Fibroblast of peridontal ligament (primary cell): Measurements from ENCODE around the gene ITSN1.

Experiments
- DNase-seq: peaks from one replicate; pipeline ENCODE4 v3.0.0-alpha.2; 2010; ENCODE audit errors: extremely low read depth

ITSN1 gene

DNA sequence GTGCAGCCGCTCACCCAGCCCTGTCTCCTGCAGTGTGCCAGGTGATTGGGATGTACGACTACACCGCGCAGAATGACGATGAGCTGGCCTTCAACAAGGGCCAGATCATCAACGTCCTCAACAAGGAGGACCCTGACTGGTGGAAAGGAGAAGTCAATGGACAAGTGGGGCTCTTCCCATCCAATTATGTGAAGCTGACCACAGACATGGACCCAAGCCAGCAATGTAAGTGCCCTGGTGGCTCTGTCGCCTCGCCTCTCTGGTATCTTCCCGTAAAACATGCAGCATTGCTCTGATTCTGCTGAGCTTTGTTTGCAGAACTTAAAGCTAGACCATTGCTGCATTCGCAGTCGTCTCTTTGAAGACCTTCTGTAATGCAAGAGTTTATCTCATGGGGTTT, 194.1 kb downstream of the ITSN1 start:
- no peak for DNase-seq

DNA sequence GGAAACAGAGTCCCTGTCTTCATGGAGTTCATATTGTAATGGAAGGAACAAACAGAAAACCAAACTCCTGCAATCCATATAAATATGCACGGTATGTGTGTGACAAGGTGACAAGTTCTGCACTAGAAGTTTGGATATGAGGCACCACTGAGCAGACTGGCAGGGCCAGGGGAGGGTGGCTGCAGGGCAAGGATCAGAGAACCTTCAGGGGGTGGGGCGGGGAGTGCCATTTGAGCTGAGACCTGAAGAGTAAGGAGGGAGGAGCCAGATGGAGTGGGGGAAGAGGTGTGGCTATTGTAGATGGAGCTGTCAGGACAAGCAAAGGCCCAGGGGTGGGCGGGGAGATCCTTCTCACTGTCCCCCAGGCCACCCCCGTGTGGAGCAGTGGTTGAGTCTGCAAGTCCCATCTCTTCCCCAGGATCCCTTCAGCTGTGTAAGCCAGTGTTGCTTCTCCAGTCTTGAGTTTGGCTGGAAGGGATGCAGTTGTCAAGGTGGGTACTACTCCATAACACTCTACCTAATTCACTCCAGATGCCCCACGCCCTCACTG, 196.9 kb downstream of the ITSN1 start:
- no peak for DNase-seq

DNA sequence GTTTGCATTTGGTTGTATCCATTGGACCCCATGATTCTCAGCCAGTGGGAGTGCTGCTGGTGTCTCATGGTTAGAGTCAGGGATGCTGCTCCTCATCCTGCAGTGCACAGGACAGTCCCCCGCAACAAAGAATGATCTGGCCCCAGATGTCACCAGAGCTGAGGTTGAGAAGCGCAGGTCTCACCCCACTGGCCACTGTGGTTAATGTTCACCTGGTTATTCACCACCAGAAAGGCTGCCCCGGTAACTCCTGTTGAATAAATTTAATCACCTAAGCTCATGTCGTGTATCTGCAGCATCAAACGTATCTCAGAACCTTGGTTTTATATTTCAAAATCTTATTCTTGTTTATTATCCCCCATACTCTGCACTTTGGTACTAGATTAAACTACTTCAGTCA, 197.5 kb downstream of the ITSN1 start:
- DNase-seq, result no peak

DNA sequence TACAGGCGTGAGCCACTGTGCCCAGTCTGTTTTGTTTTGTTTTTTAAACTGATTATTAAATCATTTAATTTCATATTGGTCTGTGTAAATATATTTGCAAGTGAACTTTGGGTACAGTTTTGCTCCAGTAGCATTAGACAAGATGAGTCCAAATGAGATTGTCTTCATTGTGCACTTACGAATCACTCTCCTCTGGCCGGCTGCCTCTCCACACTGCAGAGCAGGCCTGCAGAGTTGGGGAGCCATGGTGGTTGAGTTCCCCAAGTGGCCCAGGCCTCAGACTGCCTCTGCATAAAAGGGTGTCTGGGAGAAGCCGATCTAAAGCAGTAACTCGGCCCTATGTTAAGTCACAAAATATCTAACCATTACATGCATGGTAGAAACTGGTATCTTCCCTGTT, 198.5 kb downstream of the ITSN1 start:
- no peak for DNase-seq

DNA sequence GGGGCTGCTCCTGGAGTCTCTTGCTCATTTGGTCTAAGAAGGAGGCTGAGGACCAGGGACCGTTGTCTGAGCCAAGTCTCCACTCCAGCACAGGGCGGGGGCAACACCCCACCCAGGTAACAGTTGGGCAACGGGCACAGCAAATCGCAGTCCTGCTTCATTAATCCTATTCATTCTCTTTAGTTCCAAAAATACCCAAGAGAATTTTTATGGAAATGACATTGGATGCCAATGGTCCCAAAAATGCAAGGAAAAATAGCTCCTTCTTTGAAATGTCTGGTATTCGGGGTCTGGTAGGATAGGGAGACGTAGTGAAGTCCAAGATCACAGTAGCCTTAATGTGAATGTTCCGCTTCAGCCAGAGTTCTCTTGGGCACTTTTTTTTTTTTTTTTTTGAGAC, 199.3 kb downstream of the ITSN1 start:
- no peak for DNase-seq

DNA sequence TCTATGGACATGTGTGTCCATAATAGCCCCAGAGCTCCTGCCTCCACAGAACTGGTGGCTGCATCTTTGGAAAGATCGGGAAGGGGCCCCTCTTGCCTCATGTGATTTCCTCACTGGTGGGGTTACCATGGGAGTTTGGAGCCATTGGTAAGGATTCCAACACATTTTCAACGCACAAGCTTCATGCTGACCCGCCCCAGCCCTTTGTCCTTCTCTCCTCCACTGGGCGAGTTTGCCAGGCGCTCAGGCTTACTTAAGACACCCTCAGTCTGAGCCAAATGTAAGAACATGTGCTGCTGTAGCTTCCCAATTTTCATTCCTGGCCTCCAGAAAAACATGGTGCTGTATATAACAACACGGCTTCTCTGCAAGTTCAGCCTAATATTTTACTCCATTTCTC, 200.9 kb downstream of the ITSN1 start:
- no peak for DNase-seq

DNA sequence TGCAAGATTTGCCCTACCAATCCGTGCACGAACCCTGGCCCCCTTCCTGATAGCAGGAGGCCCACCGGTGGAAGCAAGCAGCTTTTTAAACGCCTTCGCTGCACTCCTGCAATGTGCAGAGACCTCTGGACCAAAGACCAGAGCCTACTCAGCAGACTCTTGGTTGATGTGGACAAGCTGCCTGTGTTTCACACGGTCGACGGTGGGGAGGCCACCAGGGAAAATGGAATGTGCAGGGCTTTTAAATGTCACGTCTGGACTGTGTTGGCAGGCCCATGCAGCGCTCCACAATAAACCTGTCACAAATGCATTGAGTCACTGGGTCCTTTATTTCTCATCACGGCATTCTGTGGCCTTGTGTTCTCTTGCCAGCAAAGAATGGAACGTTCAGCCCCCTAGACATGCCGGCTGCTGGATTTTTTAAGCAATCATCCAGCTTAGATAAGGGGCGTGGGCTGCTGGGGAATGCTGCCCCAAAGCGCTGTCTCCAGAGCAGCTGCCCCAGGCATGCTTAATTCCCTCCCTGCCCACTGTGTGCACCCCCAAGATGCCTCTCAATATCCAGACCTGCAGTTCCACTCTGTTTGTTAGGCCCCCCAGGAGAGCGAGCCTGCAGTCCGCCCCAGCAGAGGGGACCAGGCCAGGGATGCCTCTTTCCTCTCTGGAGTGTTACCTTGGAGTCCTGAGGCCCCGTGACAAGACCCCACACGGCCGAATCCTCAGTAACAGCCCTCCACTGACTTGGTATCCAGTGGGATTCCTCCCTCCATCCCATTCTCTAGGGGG, 202.0 kb downstream of the ITSN1 start:
- DNase-seq, result no peak

DNA sequence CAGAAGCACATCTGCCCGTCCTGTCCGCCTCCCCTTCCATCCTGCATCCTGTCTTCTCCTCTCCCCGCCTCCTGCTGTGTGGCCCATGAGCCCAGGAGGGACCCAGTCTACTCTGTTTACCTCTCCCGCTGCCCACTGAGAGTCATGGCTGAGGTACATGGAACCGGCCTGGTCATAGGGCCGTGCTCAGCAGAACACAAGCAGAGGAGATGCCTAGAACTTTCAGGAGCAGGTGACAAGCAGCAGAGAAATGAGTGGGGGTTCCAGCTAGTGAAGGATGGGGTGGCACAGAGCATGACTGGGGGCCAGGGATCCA, 202.5 kb downstream of the ITSN1 start:
- no peak for DNase-seq

DNA sequence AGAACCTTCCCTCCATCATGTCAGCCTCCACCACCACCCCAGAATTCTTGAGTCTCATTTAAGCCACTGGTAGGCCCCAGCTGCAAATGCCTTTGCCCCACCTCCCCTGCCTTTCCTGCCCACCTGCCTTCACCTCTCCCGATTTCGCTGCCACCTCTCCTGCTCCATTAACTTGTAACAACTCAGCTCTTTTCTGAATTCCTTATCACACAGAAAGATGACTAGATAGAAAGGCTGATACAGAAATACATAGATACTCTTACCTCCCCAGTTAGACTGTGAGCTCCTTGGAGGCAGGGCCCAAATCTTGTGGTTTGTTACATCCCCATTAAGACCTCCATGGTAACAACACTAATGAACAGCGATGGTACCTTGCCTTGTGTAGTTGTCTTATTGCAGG, 203.8 kb downstream of the ITSN1 start:
- DNase-seq, result no peak

DNA sequence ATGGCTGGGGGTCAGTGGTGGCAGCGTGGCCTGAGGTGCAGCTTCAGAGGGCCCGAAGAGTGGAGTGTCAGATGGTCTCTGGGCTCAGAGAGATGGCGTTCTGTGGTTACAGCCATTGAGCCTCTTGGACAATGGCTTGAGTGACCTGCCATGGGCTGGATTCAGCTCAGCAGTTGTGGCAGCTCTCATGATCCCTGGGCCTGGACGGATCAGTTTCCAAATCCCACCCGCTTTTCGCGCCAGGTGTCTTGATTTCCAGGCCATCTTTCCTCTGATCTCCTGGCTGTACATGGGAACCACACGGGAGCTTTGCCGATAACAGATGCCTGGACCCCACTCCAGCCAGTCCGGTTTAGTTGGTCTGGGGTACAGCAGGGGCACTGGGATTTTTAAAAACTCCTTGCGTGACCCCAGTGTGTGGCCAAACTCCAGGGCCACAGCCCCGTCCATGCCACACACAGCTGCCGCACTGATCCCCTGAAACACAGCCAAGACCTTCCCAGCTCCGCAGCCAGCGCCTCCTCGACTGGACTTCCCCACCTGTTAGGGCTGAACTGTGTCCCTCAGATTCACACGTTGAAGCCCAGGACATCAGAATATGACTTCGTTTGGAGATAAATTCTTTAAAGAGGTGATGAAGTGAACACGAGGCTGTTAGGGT, 205.4 kb downstream of the ITSN1 start:
- no peak for DNase-seq

DNA sequence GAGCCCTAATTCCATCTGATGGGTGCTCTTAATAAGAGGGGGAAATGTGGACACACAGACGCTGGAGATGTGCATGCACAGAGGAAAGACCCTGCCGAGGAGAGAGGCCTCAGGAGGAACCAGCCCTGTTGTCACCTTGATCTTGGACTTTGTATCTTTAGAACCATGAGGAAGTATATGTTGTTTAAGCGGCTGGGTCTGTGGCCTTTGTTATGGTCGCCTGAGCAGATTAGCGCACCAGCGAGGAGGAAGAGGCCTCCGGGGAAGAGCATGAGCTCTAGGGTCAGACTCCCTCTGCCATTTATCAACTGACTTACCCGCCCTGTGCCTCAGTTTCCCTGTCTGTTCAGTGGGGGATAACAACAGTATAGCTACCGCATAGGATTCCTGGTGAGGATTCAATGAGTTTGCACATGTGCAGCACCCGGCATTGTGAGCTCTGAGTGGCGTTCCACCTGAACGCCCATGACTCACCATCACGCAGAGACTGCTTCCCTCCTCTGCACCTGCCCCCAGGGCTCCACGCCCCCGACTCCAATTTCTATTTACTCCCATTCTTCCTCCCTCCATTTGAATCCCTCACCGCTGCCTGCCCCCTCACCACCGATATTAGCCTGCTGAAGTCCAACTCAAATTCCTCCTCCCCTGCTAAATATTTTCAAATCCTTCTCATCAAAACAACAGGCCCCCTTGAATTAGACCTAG, 206.1 kb downstream of the ITSN1 start:
- DNase-seq, result no peak

DNA sequence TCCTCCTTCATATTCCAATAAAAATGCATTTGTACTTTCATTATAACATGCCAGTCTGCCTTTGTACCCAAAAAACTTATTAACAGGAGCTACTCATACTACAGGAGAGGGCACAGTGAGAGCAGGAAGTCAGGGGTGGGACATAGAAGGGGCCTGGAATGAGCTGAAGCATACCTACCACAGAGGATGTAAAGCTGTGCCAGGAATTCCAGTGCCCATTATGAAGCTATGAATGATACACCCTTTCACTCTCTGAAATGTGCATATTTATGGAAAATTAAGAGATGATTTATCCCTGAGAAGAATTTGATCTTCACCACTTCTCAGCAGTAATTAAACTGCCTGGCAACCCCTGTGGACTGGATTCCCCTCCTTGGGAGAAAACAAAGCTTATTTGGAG, 207.5 kb downstream of the ITSN1 start:
- DNase-seq, result no peak

DNA sequence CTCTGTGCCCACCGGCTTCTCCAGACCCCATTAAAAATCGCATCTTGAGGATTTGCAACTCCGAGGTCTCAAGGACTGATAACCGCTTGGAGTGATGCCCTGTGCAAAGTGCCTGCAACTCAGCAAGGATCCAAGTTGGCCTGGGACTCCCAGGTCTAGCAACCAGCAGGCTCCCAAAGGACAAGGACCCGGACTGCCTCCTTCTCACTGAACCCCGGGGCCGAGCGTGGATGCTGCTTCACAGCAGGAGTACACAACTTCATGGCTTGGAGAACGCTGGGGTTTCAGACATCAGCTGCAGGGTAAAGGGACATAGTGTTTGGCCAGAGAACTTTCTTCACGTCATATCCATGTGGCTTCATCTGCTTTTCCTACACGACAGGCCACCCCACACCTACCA, 208.1 kb downstream of the ITSN1 start:
- DNase-seq, result no peak

DNA sequence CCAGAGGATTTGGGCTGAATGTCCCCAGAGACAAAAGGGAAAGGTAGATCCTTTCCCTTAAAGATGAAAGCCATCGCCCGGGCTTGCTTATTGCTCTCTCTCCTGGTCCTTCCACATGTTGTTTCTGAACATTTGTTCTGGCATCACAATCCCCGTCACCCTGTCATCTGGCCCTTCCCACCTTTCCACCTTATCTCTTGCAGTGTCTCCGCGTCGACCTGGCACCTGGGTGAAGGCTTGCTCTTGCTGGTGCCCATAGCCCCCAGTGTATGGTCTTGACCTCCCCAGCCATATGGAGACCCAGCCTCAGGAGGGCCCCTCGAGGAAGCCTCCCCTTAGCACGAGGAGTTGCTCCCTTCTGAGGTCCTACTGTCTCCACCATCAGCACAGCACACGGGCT, 208.7 kb downstream of the ITSN1 start:
- no peak for DNase-seq

DNA sequence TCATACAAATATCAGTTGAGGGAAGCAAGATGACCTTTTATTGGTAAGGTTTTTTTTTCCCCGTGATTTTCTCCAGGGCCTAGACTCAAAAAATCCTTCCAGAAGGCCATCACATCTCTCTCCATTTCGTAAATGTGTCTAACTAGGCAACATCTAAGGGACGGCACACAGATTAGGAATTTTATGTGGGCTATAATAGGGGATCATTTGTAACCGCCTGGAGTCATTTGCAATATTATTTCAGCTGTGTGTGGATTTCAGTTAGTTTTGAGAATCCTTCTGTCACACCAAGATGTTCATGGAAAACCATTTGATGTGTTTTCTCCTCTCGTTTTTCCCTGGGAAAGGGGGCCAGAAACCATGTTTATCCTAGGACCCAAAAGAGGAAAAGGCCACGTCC, 210.2 kb downstream of the ITSN1 start:
- no peak for DNase-seq

DNA sequence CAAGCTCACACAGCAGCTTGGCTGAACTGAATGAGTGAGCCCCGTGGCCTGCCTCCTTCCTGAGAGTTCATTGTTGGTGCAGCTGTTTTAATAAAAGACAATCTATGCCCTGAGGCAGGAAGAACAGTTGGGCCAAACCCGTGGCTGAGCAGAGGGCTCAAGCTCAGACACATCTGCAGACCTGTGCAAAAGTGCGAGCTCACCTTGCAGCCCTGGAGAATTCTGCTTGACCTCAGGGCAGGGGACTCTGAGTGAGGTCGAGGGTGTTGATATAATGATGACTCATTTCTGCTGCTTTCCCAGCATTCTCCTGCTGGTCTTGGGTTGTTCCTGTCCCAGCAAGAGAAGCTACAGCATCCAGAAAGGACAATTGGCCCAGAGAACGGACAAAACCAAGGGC, 212.3 kb downstream of the ITSN1 start:
- peak; percentile 9 for DNase-seq

DNA sequence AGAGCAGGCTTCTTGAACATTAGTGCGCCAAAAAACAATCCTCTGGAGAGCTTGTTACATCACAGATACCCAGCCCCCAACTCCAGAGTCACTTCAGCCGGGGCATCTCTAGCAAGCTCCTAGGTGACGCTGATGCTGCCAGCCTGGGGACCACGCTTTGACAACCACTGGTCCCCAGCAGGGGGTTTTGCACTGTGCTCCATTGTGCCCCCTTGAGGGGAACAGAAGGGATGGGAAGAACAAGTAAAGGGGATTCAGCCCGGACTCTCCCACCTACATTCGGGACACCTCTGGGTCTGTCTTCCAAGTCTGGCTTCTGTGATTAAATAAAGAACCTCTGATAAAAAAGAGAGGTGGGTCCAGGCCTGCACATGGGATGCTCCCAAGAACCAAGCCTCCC, 212.9 kb downstream of the ITSN1 start:
- no peak for DNase-seq

DNA sequence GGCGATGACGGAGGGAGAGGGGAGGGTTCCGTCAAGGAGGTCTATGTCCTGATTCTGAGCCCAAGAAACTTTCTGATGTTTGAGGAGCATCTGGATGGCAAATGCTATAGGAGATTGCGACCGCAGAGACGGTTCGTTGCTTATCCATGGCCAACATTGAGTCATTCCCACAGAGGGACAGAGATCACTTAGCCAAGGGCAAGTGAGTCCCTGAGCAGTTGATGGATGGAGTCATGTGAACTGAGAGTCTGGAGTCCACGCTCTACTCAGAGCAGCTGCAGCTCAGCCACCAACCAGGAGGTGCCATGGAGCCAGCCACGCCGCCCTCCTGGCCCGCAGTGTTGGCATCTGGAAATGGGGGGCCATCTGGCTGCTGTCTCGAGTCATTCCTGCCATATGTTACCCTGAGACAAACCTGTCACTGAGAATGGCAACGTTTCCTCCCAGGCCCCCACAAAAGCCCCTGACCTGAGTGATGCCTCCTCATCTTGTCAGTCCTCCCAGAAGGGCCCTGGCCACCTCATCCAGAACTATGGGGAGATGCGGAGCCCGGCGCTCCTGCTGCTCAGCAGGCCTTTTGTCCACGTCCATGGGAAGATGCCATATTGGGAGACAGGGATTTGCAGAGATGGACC, 214.7 kb downstream of the ITSN1 start:
- no peak for DNase-seq

DNA sequence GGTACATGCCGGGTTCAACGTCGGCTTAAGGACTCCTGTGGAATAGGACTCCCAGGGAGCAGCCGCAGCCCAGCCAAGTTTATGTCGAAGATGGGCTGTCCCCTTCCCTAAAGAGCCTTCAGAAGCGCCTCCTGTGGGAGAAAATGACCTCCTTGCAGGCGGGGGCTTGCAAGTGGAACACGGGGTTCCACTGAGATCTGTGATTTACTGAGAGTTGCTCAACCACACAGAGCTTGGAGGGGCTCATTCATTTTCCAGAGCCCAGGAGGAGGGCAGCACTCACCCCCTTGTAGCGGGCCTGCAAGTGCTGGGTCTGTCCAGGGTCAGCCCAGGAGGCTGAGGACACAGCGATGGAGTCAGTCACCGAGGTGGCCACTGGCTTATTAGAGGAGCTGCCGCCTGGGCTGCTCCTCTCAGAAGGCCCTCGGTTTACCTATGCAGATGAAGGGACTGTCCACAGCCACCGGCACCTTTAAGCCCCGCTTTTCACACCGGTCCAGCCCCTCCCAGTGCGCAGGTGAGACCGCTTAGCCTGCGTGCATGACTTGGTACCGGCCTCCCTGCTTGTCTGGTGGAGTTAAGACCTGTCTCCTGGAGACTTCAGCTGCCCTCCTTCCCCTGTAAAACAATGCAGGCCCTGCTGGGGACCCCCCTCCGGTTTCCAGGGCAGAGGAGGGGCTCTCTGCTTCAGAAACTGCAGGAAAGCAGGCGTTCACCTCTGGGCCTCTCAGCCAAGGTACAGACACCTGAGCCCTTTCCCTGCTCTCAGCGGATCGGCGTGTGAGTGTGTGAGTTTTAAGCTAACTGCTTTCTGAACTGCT, 215.8 kb downstream of the ITSN1 start:
- no peak for DNase-seq

DNA sequence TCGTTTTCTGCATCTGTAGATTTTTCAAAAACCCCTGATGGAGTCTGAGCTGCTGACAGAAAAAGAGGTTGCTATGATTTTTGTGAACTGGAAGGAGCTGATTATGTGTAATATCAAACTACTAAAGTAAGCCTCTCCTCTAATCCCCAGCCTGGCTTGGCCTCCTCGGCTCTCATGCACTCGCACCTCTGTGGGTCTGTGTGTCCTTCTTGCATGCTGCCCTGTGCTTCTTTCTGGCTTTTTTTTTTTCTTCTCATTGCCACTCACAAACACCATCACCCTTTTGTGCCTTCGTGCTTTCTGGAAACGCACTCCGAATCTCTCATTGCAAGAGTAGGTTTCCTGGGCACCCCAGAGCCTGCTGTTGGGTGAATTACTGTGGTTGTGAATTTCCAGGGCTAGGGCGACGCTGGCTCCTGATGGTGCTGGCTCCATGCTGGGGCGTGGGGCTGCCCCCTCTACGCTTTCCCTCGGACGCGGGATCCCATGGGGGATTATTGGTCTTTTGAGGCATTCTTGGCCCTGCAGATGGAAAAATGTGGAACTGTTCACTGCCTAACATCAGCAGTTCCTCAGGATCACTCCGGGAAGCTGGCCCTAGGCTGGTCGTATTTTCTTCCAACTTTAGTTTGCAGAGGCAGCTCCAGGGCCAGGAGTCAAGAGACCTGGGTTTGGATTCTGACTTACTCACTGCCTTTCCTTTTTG, 216.5 kb downstream of the ITSN1 start:
- no peak for DNase-seq
